Activated naive CD4-positive, alpha-beta T cell treated with anti-CD3 and anti-CD28 coated beads, Interleukin-2, amount 10 ng/mL, durations not matched to agents 7 days and 5 days (primary cell): ENCODE results near the gene CGB3.
A peak's percentile ranks its signal among the peaks of the same experiment; 100 is the strongest.
"Not testable (repeated sequence)": the region's sequence is repeated elsewhere in the genome, so short reads cannot be mapped to it uniquely, and the experiment has no call there.

ENCODE experiments used
- CTCF ChIA-PET: fragments of 350-600 bp; sonication (Branson Sonifier 250); formaldehyde crosslinking; loops from one replicate; lab custom pipeline; 2021; ENCODE audit warnings: antibody characterized with exemption; lab: Charles Lee
- DNase-seq: peaks from one replicate; pipeline ENCODE4 v3.0.0-alpha.2; 2020
- H3K27ac Mint-ChIP-seq: one replicate; pipeline ENCODE4 v1.8.0; 2021; ENCODE audit warnings: mild to moderate bottlenecking, moderate library complexity, mixed read lengths
- H3K27me3 Mint-ChIP-seq: one replicate; pipeline ENCODE4 v1.8.0; 2021; ENCODE audit warnings: mild to moderate bottlenecking, mixed read lengths
- H3K36me3 Mint-ChIP-seq: one replicate; pipeline ENCODE4 v1.8.0; 2021; ENCODE audit warnings: mixed read lengths
- H3K4me1 Mint-ChIP-seq: one replicate; pipeline ENCODE4 v1.8.0; 2021; ENCODE audit warnings: mixed read lengths
- H3K4me3 Mint-ChIP-seq: one replicate; pipeline ENCODE4 v1.8.0; 2021; ENCODE audit warnings: mild to moderate bottlenecking, moderate library complexity, mixed read lengths
- H3K9me3 Mint-ChIP-seq: one replicate; pipeline ENCODE4 v1.8.0; 2021; ENCODE audit warnings: mixed read lengths

Gene CGB3

DNA sequence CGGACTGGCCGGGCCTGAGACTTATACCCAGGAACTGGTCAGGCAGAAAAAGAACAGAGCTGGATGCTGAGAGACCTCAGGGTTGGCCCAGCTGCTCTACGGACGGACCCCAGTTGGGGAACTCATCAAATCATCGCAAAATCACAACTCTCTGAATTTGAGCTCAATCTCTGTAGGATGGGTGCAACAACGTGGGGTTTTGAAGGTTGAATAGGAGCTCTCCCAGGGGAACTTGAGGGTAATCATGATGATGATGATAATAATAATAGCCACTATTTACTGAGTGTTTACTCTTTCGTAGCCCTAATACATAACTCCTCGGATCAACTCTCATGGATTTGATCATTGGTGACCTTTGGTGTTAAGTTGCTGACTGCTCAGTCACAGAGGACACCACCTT, 6.2 kb upstream of the CGB3 start:
- H3K4me1 Mint-ChIP-seq, H3K27ac Mint-ChIP-seq: not testable (repeated sequence)

DNA sequence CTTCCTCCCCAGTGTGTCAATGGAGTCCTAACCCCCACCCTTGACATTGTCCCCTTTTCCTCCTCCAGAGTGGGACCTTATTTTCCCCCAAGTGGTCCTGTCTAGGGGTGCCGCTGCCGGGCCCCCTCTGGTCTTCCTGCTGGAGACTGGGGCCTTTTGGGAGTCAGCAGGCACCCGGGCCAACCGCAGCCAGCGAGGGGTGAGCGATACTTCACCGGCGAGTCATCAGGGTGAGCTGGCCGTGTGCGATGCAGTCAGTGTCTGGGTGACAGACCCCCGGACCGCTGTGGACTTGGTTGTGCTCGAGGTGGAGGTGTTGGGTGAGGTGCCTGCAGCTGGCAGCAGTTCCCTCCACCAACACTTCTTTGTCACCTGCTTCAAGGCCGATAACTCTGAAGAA, 5.6 kb upstream of the CGB3 start:
- not testable (repeated sequence) for H3K4me3 Mint-ChIP-seq, H3K27ac Mint-ChIP-seq, H3K4me1 Mint-ChIP-seq, H3K9me3 Mint-ChIP-seq, H3K36me3 Mint-ChIP-seq, DNase-seq
- peaks cover 10% of the 10 kb centered on the region for H3K27me3 Mint-ChIP-seq
- CTCF ChIA-PET: interaction anchor here (1.8 kb wide), 1 partner anchor 242 kb away, joined by 5 read pairs; no protein-coding TSS in a partner anchor

More for the DNA sequence above, 6.2 kb upstream of the CGB3 start:
- H3K27me3 Mint-ChIP-seq: peaks cover 11% of the 10 kb centered on the region
- not testable (repeated sequence) for H3K4me3 Mint-ChIP-seq, H3K36me3 Mint-ChIP-seq, DNase-seq, H3K9me3 Mint-ChIP-seq
- CTCF ChIA-PET: interaction anchor here (1.8 kb wide), 1 partner anchor 242 kb away, joined by 5 read pairs; no protein-coding TSS in a partner anchor

DNA sequence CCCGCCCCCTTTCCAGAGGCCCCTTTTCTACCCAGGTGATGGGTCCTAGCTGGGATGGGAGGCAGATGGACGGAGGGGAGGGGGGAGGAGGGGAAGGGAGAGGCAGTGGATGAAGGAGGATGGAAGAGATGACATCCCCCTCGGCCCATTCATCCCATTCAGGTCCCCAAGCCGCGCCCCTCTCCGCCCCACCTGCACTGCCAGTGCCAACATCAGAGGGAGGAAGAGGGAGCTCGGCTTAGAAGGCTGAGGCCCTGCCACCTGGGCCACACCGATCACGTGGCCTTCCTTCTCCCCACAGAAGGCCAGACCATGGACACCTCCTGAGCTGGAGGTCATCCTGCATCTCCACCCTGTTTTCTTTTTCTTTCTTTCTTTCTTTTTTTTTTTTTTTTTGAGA, 4.6 kb upstream of the CGB3 start:
- H3K27ac Mint-ChIP-seq, H3K4me1 Mint-ChIP-seq, DNase-seq, H3K9me3 Mint-ChIP-seq, CTCF ChIA-PET, H3K36me3 Mint-ChIP-seq, H3K4me3 Mint-ChIP-seq: not testable (repeated sequence)
- peaks cover 10% of the 10 kb centered on the region for H3K27me3 Mint-ChIP-seq

DNA sequence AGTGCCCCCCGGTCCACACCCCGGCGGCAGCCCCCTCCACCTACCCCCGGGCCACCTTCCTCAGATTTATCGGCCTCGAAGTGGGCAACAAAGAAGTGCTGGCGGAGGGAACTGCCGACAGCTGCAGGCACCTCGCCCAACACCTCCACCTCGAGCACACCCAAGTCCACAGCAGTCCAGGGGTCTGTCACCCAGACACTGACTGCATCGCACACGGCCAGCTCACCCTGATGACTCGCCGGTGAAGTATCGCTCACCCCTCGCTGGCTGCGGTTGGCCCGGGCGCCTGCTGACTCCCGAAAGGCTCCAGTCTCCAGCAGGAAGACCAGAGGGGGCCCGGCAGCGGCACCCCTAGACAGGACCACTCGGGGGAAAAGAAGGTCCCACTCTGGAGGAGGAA, 1.5 kb upstream of the CGB3 start:
- CTCF ChIA-PET, H3K9me3 Mint-ChIP-seq, H3K4me3 Mint-ChIP-seq, H3K36me3 Mint-ChIP-seq, DNase-seq, H3K27ac Mint-ChIP-seq, H3K4me1 Mint-ChIP-seq: not testable (repeated sequence)
- peaks cover 10% of the 10 kb centered on the region for H3K27me3 Mint-ChIP-seq

DNA sequence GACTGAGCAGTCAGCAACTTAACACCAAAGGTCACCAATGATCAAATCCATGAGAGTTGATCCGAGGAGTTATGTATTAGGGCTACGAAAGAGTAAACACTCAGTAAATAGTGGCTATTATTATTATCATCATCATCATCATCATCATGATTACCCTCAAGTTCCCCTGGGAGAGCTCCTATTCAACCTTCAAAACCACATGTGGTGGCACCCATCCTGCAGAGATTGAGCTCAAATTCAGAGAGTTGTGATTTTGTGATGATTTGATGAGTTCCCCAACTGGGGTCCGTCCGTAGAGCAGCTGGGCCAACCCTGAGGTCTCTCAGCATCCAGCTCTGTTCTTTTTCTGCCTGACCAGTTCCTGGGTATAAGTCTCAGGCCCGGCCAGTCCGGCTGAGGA, 955 bp upstream of the CGB3 start:
- H3K27ac Mint-ChIP-seq, H3K9me3 Mint-ChIP-seq, H3K4me1 Mint-ChIP-seq, H3K36me3 Mint-ChIP-seq, H3K4me3 Mint-ChIP-seq, DNase-seq, CTCF ChIA-PET: not testable (repeated sequence)
- H3K27me3 Mint-ChIP-seq: peaks cover 15% of the 10 kb centered on the region

- no peak overlapping the region for H3K4me3 Mint-ChIP-seq
- H3K27ac Mint-ChIP-seq: no peak overlapping the region
- peaks cover 39% of the 10 kb centered on the region for H3K27me3 Mint-ChIP-seq
- CTCF ChIA-PET: interaction anchor here (0.9 kb wide), 1 partner anchor 25 kb away, joined by 4 read pairs; no protein-coding TSS in a partner anchor
- no peaks in the 10 kb centered on the region for H3K36me3 Mint-ChIP-seq
- H3K4me1 Mint-ChIP-seq: peaks cover 30% of the 10 kb centered on the region
- DNase-seq: no peak
- H3K9me3 Mint-ChIP-seq: no peaks in the 10 kb centered on the region
Measured at GRCh38 chr19:49022116-49022515, 2.0 kb downstream of the CGB3 start.

GRCh38 chr19:49020931-49021895, 2.9 kb downstream of the CGB3 start:
- H3K27ac Mint-ChIP-seq: no peak overlapping the region
- DNase-seq: no peak
- H3K36me3 Mint-ChIP-seq: no peaks in the 10 kb centered on the region
- peaks cover 39% of the 10 kb centered on the region for H3K27me3 Mint-ChIP-seq
- CTCF ChIA-PET: interaction anchor here (0.9 kb wide), 1 partner anchor 24 kb away, joined by 4 read pairs; no protein-coding TSS in a partner anchor
- H3K4me3 Mint-ChIP-seq: no peak overlapping the region
- H3K9me3 Mint-ChIP-seq: no peaks in the 10 kb centered on the region
- H3K4me1 Mint-ChIP-seq: peaks cover 32% of the 10 kb centered on the region

GRCh38 chr19:49020342-49020741, 3.8 kb downstream of the CGB3 start:
- CTCF ChIA-PET: interaction anchor here (1.8 kb wide), 1 partner anchor 20 kb away, joined by 8 read pairs; no protein-coding TSS in a partner anchor
- Mint-ChIP-seq H3K4me1 (peaks cover 32% of the 10 kb centered on the region), H3K9me3 (no peaks in the 10 kb centered on the region), H3K27me3 (peaks cover 39% of the 10 kb centered on the region), H3K27ac (no peak overlapping the region), H3K36me3 (peaks cover 6% of the 10 kb centered on the region), H3K4me3 (no peak overlapping the region)
- no peak for DNase-seq

GRCh38 chr19:49019242-49019932, 4.7 kb downstream of the CGB3 start:
- H3K27me3 Mint-ChIP-seq: peaks cover 39% of the 10 kb centered on the region
- peaks cover 32% of the 10 kb centered on the region for H3K4me1 Mint-ChIP-seq
- peak; percentile 73 for DNase-seq
- H3K9me3 Mint-ChIP-seq: no peaks in the 10 kb centered on the region
- CTCF ChIA-PET: interaction anchor here (1.0 to 1.8 kb wide), 4 partner anchors 10 to 49 kb away, joined by 3 to 8 read pairs (median 3); partner anchors contain the start of genes GYS1 and RUVBL2
- H3K4me3 Mint-ChIP-seq: peak overlapping the region; percentile 78
- H3K27ac Mint-ChIP-seq: no peak overlapping the region
- H3K36me3 Mint-ChIP-seq: peaks cover 8% of the 10 kb centered on the region

DNA sequence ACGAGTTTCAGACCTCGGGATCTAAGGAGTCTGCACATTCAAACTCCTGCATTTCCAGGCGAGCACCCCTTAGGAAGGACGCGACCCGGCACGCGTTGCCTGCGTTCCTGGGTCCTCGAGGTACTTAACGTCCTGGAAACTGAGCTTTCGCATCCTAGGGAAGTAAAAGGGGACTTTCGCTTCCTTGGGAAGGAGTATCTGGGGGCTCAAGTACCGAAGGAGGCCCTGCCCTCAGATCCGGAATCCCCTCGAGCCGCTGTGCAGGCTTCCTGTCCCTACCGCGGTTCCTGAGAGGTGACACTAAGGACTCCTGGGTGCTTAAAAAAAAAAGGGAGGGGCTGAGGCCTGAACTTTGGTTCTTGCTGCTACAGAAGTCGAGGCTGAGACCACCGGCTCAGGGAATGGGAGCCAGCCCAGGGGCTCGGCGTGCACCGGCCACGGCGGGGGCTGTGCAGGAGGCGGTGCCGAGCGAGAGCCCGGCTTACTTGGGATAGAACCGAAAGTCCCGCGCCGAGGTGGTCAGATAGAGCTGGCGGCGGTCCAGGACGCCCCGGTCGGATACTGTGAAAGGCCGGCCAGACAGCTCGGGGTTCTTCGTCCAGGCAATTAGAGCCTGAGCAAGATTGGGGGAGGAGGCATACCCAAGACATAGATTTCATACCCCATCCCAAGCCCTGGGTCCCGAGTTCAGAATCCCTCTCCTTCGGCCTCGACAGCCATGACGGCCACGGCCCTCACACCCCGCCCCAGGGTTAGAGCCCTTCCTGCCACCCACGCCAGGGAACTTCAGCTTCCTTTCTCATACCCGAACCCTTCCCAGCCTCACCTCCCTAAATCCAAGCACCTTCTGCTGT, 5.5 kb downstream of the CGB3 start:
- peak overlapping the region; percentile 78 for H3K4me3 Mint-ChIP-seq

DNA sequence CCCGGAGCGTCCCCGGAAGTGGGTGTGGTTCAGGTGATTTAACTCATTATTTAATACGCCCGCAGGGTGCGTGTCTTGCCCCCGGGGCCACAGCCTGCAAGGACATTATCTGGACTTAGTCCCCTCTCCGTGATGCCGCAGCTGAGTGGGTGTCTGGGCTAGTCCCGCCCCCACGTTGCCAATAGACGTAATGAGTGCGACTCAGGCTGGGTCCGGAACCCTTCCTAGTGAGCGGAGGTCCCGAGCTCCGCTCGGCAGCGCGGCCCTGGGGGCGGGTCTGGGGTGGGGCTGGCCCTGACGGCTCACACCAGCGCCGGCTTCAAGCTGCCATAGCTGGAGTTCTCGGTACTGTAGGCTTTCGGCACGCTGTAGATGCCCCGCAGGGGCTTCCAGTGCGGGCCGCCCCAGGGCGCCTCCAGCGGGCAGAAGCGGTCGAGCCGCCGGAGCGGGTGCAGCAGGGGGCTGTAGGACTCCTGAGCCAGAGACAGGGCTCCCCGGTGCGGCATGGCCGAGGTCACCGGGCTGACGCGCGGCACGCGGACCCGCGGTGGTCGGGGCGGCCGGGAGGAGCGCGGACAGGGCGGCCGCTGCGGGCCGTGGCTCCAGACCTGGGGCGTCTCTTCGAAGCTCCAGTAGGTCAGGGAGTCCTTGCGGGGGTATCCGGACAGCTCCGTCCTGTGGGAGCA, 6.3 kb downstream of the CGB3 start:
- no peak overlapping the region for H3K27ac Mint-ChIP-seq
- H3K36me3 Mint-ChIP-seq: peaks cover 8% of the 10 kb centered on the region
- H3K9me3 Mint-ChIP-seq: no peaks in the 10 kb centered on the region
- peak; percentile 75 for DNase-seq
- H3K4me1 Mint-ChIP-seq: peaks cover 32% of the 10 kb centered on the region
- H3K4me3 Mint-ChIP-seq: peak overlapping the region; percentile 78
- H3K27me3 Mint-ChIP-seq: peaks cover 39% of the 10 kb centered on the region
- CTCF ChIA-PET: interaction anchor here (1.1 to 1.5 kb wide), 4 partner anchors 9 to 181 kb away, joined by 4 to 6 read pairs (median 4); no protein-coding TSS in a partner anchor

More for the DNA sequence above, 5.5 kb downstream of the CGB3 start:
- Mint-ChIP-seq H3K4me1 (peaks cover 32% of the 10 kb centered on the region), H3K27me3 (peaks cover 39% of the 10 kb centered on the region)
- H3K9me3 Mint-ChIP-seq, H3K36me3 Mint-ChIP-seq, H3K27ac Mint-ChIP-seq: not testable (repeated sequence)
- CTCF ChIA-PET: interaction anchor here (1.0 to 1.8 kb wide), 8 partner anchors 9 to 180 kb away, joined by 3 to 8 read pairs (median 4); partner anchors contain the start of genes GYS1 and RUVBL2
- peak; percentile 47 for DNase-seq

DNA sequence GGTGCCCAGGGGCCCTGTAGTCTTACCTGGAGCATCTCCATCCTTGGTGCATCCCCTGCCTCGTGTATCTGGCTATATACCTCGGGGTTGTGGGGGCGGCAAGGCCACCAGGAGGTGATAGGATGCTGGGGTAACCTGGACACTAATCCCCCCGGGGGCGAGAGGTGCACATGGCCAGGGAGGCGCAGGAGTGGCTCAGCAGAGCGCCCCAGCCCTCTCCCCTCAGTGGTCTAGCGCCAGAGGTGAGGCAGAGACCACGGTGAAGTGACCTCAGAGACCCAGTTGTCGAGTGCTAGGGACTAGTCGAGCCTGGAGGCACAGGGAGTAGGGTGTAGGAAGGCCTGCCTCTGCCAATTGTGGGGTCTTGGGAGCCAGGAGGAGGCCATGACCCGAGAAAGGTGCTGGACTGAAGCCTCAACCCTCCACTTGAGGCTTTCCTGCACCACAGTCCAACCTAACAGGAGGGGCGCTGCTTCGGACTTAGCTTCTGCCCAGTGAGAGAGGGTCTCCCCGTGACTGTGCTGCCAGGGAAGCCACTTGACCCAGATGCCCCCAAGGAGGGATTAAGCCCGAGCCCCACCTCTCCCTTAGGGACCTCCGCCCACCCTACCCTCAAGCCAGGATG, 7.0 kb downstream of the CGB3 start, which contains the start of gene LHB:
LHB (minus strand) TSS at position 51 of the 625 bp plus-strand sequence; CDS start at position 41, 10 bp downstream.
- no peak within 1 kb of the TSS for H3K27ac Mint-ChIP-seq

More for the DNA sequence above, 7.0 kb downstream of the CGB3 start, which contains the start of gene LHB:
- CTCF ChIA-PET: interaction anchor here (0.9 to 1.5 kb wide), 5 partner anchors 8 to 182 kb away, joined by 3 to 6 read pairs (median 4); no protein-coding TSS in a partner anchor
- Mint-ChIP-seq H3K4me1 (peaks cover 32% of the 10 kb centered on the region), H3K4me3 (peak within 1 kb of the TSS; percentile 78), H3K27me3 (peaks cover 39% of the 10 kb centered on the region), H3K36me3 (peaks cover 10% of the 10 kb centered on the region), H3K9me3 (no peaks in the 10 kb centered on the region)
- no peak for DNase-seq
